ENCODE data around the gene MAN1A1. TPM values are rescaled to one million over a fixed set of nuclear protein-coding genes. Genes with fewer than 3 reads are reported as not detected.

The MAN1A1 gene
- polyA plus RNA-seq, 1 donor (not counting 4 experiments of a cell fraction or from before 2014, with no cell fraction given) = 20.2 TPM

DNA sequence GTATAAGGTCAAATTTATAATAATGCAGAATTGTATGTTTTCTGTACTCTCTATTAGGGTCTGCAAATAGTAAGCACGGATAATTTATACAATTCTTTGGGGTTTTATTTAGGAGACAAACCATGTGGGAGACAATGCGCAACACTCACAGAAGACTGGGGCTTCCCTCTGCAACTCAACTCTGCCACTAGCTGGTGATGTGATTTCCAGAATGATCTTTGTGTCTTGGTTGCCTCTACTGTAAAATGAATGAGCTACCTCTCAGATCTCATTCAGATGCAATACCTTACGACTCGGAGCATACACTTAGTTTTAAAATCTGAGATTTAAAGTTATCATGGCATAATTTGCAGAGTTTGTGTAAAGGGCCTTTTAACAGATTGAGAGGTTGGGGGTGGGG is 6.4 kb downstream of the MAN1A1 start:
- TF ChIP-seq, protein P1, sequence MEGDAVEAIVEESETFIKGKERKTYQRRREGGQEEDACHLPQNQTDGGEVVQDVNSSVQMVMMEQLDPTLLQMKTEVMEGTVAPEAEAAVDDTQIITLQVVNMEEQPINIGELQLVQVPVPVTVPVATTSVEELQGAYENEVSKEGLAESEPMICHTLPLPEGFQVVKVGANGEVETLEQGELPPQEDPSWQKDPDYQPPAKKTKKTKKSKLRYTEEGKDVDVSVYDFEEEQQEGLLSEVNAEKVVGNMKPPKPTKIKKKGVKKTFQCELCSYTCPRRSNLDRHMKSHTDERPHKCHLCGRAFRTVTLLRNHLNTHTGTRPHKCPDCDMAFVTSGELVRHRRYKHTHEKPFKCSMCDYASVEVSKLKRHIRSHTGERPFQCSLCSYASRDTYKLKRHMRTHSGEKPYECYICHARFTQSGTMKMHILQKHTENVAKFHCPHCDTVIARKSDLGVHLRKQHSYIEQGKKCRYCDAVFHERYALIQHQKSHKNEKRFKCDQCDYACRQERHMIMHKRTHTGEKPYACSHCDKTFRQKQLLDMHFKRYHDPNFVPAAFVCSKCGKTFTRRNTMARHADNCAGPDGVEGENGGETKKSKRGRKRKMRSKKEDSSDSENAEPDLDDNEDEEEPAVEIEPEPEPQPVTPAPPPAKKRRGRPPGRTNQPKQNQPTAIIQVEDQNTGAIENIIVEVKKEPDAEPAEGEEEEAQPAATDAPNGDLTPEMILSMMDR (optimal IDR thresholded peaks at IDR 0.05 in 1 of 3, IDR thresholded peaks at IDR 0.05 in 1 of 3, conservative IDR thresholded peaks at IDR 0.05 in 1 of 3; ENCODE audit: extremely low read depth in 1 of 3, insufficient read depth in 2 of 3, low read length in 3 of 3) = peak in 1 of 3 experiments; percentile 21
- TF ChIP-seq EZH2 (IDR thresholded peaks at IDR 0.05; ENCODE audit: low read length) = no peak
- peaks cover 22% of the 10 kb centered on the region for H3K79me2 ChIP-seq (ENCODE audit: control insufficient read depth, insufficient read depth, low read length)
- peaks cover 2% of the 10 kb centered on the region for H3K9me1 ChIP-seq (ENCODE audit: control insufficient read depth, extremely low read depth, insufficient read depth, low read length)
- dilution Hi-C loops (cut with MboI; ENCODE audit: extremely low pct_ligation_motif_present, low sequenced_read_pairs) = no loop called here
- no peak overlapping the region for H3K9ac ChIP-seq (ENCODE audit: control insufficient read depth, extremely low read depth, insufficient read depth, low read length)
- no peak overlapping the region for H3K27ac ChIP-seq (ENCODE audit: control insufficient read depth, insufficient read depth, low read length)
- H3K27me3 ChIP-seq (ENCODE audit: control insufficient read depth, extremely low read depth, insufficient read depth, low read length) = no peaks in the 10 kb centered on the region
- H3K9me3 ChIP-seq (ENCODE audit: control insufficient read depth, low read depth, low read length) = no peaks in the 10 kb centered on the region
- no peak for DNase-seq (ENCODE audit: low read depth, low spot score)
- H3K36me3 ChIP-seq (ENCODE audit: control insufficient read depth in 2 of 2, extremely low read depth in 1 of 2, insufficient read depth in 2 of 2, low read length in 2 of 2) = peaks cover 0 to 2% of the 10 kb centered on the region in 2 experiments
- H4K20me1 ChIP-seq (ENCODE audit: control insufficient read depth, extremely low read depth, insufficient read depth, low read length) = no peaks in the 10 kb centered on the region
- no peak overlapping the region for H2AFZ ChIP-seq (ENCODE audit: control insufficient read depth, low read length)
- no peak overlapping the region for H3K4me3 ChIP-seq (ENCODE audit: control insufficient read depth in 2 of 3, extremely low read depth in 1 of 3, insufficient read depth in 2 of 3, low read depth in 1 of 3, low read length in 3 of 3)
- no peak overlapping the region for H3K4me2 ChIP-seq (ENCODE audit: control insufficient read depth, extremely low read depth, insufficient read depth, low read depth, low read length)
- FAIRE-seq = no peak
- H3K4me1 ChIP-seq (ENCODE audit: control insufficient read depth, extremely low read depth, insufficient read depth, low read length) = peaks cover 18% of the 10 kb centered on the region

- TF ChIP-seq, protein P1 (optimal IDR thresholded peaks at IDR 0.05 in 1 of 3, IDR thresholded peaks at IDR 0.05 in 1 of 3, conservative IDR thresholded peaks at IDR 0.05 in 1 of 3; ENCODE audit: extremely low read depth in 1 of 3, insufficient read depth in 2 of 3, low read length in 3 of 3) = no peak
- no peak for TF ChIP-seq EZH2 (IDR thresholded peaks at IDR 0.05; ENCODE audit: low read length)
- dilution Hi-C loops (cut with MboI; ENCODE audit: extremely low pct_ligation_motif_present, low sequenced_read_pairs) = no loop called here
- no peaks in the 10 kb centered on the region for H3K27me3 ChIP-seq (ENCODE audit: control insufficient read depth, extremely low read depth, insufficient read depth, low read length)
- H2AFZ ChIP-seq (ENCODE audit: control insufficient read depth, low read length) = no peak overlapping the region
- no peak overlapping the region for H3K4me2 ChIP-seq (ENCODE audit: control insufficient read depth, extremely low read depth, insufficient read depth, low read depth, low read length)
- H3K9me3 ChIP-seq (ENCODE audit: control insufficient read depth, low read depth, low read length) = no peaks in the 10 kb centered on the region
- no peak overlapping the region for H3K4me3 ChIP-seq (ENCODE audit: control insufficient read depth in 2 of 3, extremely low read depth in 1 of 3, insufficient read depth in 2 of 3, low read depth in 1 of 3, low read length in 3 of 3)
- H3K79me2 ChIP-seq (ENCODE audit: control insufficient read depth, insufficient read depth, low read length) = peaks cover 17% of the 10 kb centered on the region
- H3K36me3 ChIP-seq (ENCODE audit: control insufficient read depth in 2 of 2, extremely low read depth in 1 of 2, insufficient read depth in 2 of 2, low read length in 2 of 2) = peaks cover 0 to 2% of the 10 kb centered on the region in 2 experiments
- peaks cover 2% of the 10 kb centered on the region for H3K9me1 ChIP-seq (ENCODE audit: control insufficient read depth, extremely low read depth, insufficient read depth, low read length)
- peaks cover 12% of the 10 kb centered on the region for H3K4me1 ChIP-seq (ENCODE audit: control insufficient read depth, extremely low read depth, insufficient read depth, low read length)
- FAIRE-seq (no peak), DNase-seq (ENCODE audit: low read depth, low spot score) (no peak)
- H3K27ac ChIP-seq (ENCODE audit: control insufficient read depth, insufficient read depth, low read length) = no peak overlapping the region
- H4K20me1 ChIP-seq (ENCODE audit: control insufficient read depth, extremely low read depth, insufficient read depth, low read length) = no peaks in the 10 kb centered on the region
- no peak overlapping the region for H3K9ac ChIP-seq (ENCODE audit: control insufficient read depth, extremely low read depth, insufficient read depth, low read length)
These were observed 7.1 kb downstream of the MAN1A1 start for GRCh38 chr6:119342430-119342829.

Data from keratinocyte (primary cell).